GM23338 (cell line): ENCODE results near the gene PAM16. TPM values are rescaled to one million over a fixed set of nuclear protein-coding genes. Genes with fewer than 3 reads are reported as not detected.
A peak's percentile ranks its signal among the peaks of the same experiment; 100 is the strongest.

Experiments used
- ATAC-seq: fragments of 200-7000 bp; cut with Tn5 transposase; 3 replicates; pipeline ENCODE4 v1.9.1; 2020
- DNase-seq: peaks from one replicate; pipeline ENCODE4 v3.0.0-alpha.2; 2015; ENCODE audit warnings: low spot score
- H2AFZ ChIP-seq: fragments of 200-600 bp; sonication (generic); 2 replicates; pipeline ENCODE4 v1.8.0; 2016; ENCODE audit warnings: antibody characterized with exemption, mild to moderate bottlenecking, moderate library complexity
- H3F3A ChIP-seq: fragments of 200-600 bp; sonication (generic); replicated peaks from 2 replicates; pipeline ENCODE4 v1.8.0; 2017; ENCODE audit warnings: antibody characterized with exemption, mixed run types, low read depth
- H3K27ac ChIP-seq: fragments of 200-600 bp; sonication (generic); 2 replicates; pipeline ENCODE4 v1.6.1; 2016; ENCODE audit warnings: low read depth
- H3K27me3 ChIP-seq: fragments of 200-600 bp; sonication (generic); 2 replicates; pipeline ENCODE4 v1.8.0; 2016; ENCODE audit warnings: mild to moderate bottlenecking, mixed run types, moderate library complexity; ENCODE audit not compliant: insufficient read depth
- H3K36me3 ChIP-seq: fragments of 200-600 bp; sonication (generic); 2 replicates; pipeline ENCODE4 v1.8.0; 2016; ENCODE audit warnings: mild to moderate bottlenecking; ENCODE audit not compliant: insufficient read depth
- H3K4me1 ChIP-seq: fragments of 200-600 bp; sonication (generic); 2 replicates; pipeline ENCODE4 v1.8.0; 2016; ENCODE audit warnings: mild to moderate bottlenecking, moderate library complexity; ENCODE audit not compliant: insufficient read depth
- H3K4me2 ChIP-seq: fragments of 200-600 bp; sonication (generic); 2 replicates; pipeline ENCODE4 v1.7.1; 2017; ENCODE audit warnings: mixed run types
- H3K4me3 ChIP-seq: fragments of 200-600 bp; sonication (generic); 2 replicates; pipeline ENCODE4 v1.6.1; 2016; ENCODE audit warnings: mixed run types
- H3K79me2 ChIP-seq: fragments of 200-600 bp; sonication (generic); replicated peaks from 2 replicates; pipeline ENCODE4 v1.8.0; 2017; ENCODE audit warnings: mild to moderate bottlenecking; ENCODE audit not compliant: insufficient read depth
- H3K9me2 ChIP-seq: fragments of 200-600 bp; sonication (generic); 2 replicates; pipeline ENCODE4 v1.8.0; 2017; ENCODE audit not compliant: insufficient read depth
- H4K20me1 ChIP-seq: fragments of 200-600 bp; sonication (generic); replicated peaks from 2 replicates; pipeline ENCODE4 v1.8.0; 2017; ENCODE audit warnings: mild to moderate bottlenecking; ENCODE audit not compliant: insufficient read depth
- H3K27ac Mint-ChIP-seq: 2 replicates; pipeline ENCODE4 v1.8.0; 2020; ENCODE audit warnings: inconsistent platforms, mild to moderate bottlenecking, moderate library complexity, mixed read lengths
- H3K27me3 Mint-ChIP-seq: 3 replicates; pipeline ENCODE4 v1.8.0; 2022; ENCODE audit warnings: low read depth, mild to moderate bottlenecking, moderate library complexity, mixed read lengths, inconsistent platforms; ENCODE audit not compliant: insufficient read depth, poor library complexity
- H3K36me3 Mint-ChIP-seq: 3 replicates; pipeline ENCODE4 v1.8.0; 2021; ENCODE audit warnings: low read depth, mild to moderate bottlenecking, inconsistent platforms, moderate library complexity, mixed read lengths
- H3K4me1 Mint-ChIP-seq: 3 replicates; pipeline ENCODE4 v1.8.0; 2020; ENCODE audit warnings: mild to moderate bottlenecking, inconsistent platforms, mixed read lengths
- H3K4me3 Mint-ChIP-seq: 3 replicates; pipeline ENCODE4 v1.8.0; 2021; ENCODE audit warnings: moderate library complexity, mild to moderate bottlenecking, inconsistent platforms, mixed read lengths
- H3K9me3 Mint-ChIP-seq: 3 replicates; pipeline ENCODE4 v1.8.0; 2020; ENCODE audit warnings: moderate library complexity, mild to moderate bottlenecking, inconsistent platforms, mixed read lengths
- CREB1 ChIP-seq: fragments of 250-450 bp; sonication (Bioruptor Pico); IDR thresholded peaks from 2 replicates; pipeline ENCODE4 v1.5.0; 2020; ENCODE audit warnings: low read depth, mild to moderate bottlenecking, moderate library complexity
- CTCF ChIP-seq, 2 experiments: fragments of 200-600 bp in 1 of 2; sonication (generic) in 1 of 2; conservative IDR thresholded peaks; 2 replicates each; pipeline versions ENCODE4 v1.5.1 to v1.6.1; 2016 to 2017; ENCODE audit warnings: antibody characterized with exemption in 2 of 2, low read depth in 2 of 2, mild to moderate bottlenecking in 2 of 2, moderate library complexity in 1 of 2
- EZH2 ChIP-seq: fragments of 200-600 bp; sonication (generic); IDR thresholded peaks from one replicate; pipeline ENCODE4 v1.8.0; 2017; ENCODE audit warnings: antibody characterized with exemption, mild to moderate bottlenecking, low read depth; ENCODE audit not compliant: unreplicated experiment
- EZH2phosphoT487 ChIP-seq: fragments of 200-600 bp; sonication (generic); IDR thresholded peaks from one replicate; pipeline ENCODE4 v1.8.1; 2018; ENCODE audit warnings: antibody characterized with exemption; ENCODE audit not compliant: unreplicated experiment
- JUNB ChIP-seq: IDR thresholded peaks from one replicate; pipeline ENCODE4 v1.6.1; 2016; ENCODE audit warnings: antibody characterized with exemption; ENCODE audit not compliant: unreplicated experiment
- NANOG ChIP-seq: IDR thresholded peaks from 2 replicates; pipeline ENCODE4 v1.6.1; 2016; ENCODE audit warnings: antibody characterized with exemption, borderline replicate concordance
- POLR2AphosphoS5 ChIP-seq: IDR thresholded peaks from 2 replicates; pipeline ENCODE4 v1.6.1; 2016; ENCODE audit warnings: antibody characterized with exemption, low read depth
- REST ChIP-seq: IDR thresholded peaks from one replicate; pipeline ENCODE4 v1.6.1; 2018; ENCODE audit warnings: antibody characterized with exemption; ENCODE audit not compliant: unreplicated experiment
- STAT1 ChIP-seq: IDR thresholded peaks from one replicate; pipeline ENCODE4 v1.6.1; 2016; ENCODE audit warnings: antibody characterized with exemption; ENCODE audit not compliant: unreplicated experiment
- ZNF114 ChIP-seq: fragments of 250-450 bp; sonication (Bioruptor Pico); IDR thresholded peaks from 2 replicates; pipeline ENCODE4 v1.5.0; 2020; ENCODE audit warnings: mild to moderate bottlenecking, moderate library complexity
- ZNF331 ChIP-seq: fragments of 250-450 bp; sonication (Bioruptor Pico); IDR thresholded peaks from 2 replicates; pipeline ENCODE4 v1.5.0; 2020; ENCODE audit warnings: low read depth, mild to moderate bottlenecking, moderate library complexity
- ZNF462 ChIP-seq: fragments of 250-450 bp; sonication (Bioruptor Pico); IDR thresholded peaks from 2 replicates; pipeline ENCODE4 v1.5.0; 2020; ENCODE audit warnings: mild to moderate bottlenecking, moderate library complexity
- polyA plus RNA-seq: library from polyadenylated mRNA; unstranded; fragments of >200 nt; fragmentation: Nextera tagmentation; extraction: Ambion mirVana; gene quantifications from 2 replicates; pipeline ENCODE4 v1.2.1, GENCODE V29; 2016
- total RNA-seq: library from RNA; depleted of rRNA; stranded (reverse); fragments of >200 nt; shearing (Covaris generic); gene quantifications from 2 replicates; pipeline ENCODE4 v1.2.3, GENCODE V29; 2014

PAM16 gene
- total and polyA plus RNA-seq, 2 experiments from 2014 or later: 84.1 to 283 TPM

GRCh38 chr16:4361033-4361943 is 10.2 kb upstream of the PAM16 start (continued):
- TF ChIP-seq EZH2 (no peak), NANOG (no peak), ZNF114 (CRISPR knock-in tag) (no peak), CREB1 (no peak), EZH2phosphoT487 (no peak)

GRCh38 chr16:4360538-4361021 is 9.5 kb upstream of the PAM16 start:
- no peaks in the 10 kb centered on the region for H3K79me2 ChIP-seq
- H3K4me2 ChIP-seq: no peak overlapping the region
- Mint-ChIP-seq H3K27ac (no peak overlapping the region), H3K27me3 (peaks cover 6% of the 10 kb centered on the region), H3K36me3 (no peaks in the 10 kb centered on the region), H3K4me1 (no peaks in the 10 kb centered on the region; the same call in 1 of the 3 replicates), H3K4me3 (no peak overlapping the region), H3K9me3 (no peaks in the 10 kb centered on the region)
- H3K4me1 ChIP-seq: no peaks in the 10 kb centered on the region
- no peak overlapping the region for H3K27ac ChIP-seq
- H3K9me2 ChIP-seq: no peaks in the 10 kb centered on the region
- no peak for DNase-seq
- H3K4me3 ChIP-seq: no peak overlapping the region
- no peaks in the 10 kb centered on the region for H3K36me3 ChIP-seq
- H2AFZ ChIP-seq: no peak overlapping the region
- no peaks in the 10 kb centered on the region for H4K20me1 ChIP-seq
- peak; percentile 69 for ATAC-seq
- H3K27me3 ChIP-seq: no peaks in the 10 kb centered on the region
- H3F3A ChIP-seq: 0 out of 2 replicates have a peak, but pooled peaks cover 4% of the 10 kb centered on the region
- no peak for TF ChIP-seq REST
- no peak for TF ChIP-seq NANOG
- TF ChIP-seq STAT1: no peak
- no peak for TF ChIP-seq ZNF331 (CRISPR knock-in tag)
- TF ChIP-seq JUNB: no peak
- no peak for TF ChIP-seq EZH2phosphoT487
- no peak for TF ChIP-seq POLR2AphosphoS5
- no peak for TF ChIP-seq ZNF462 (CRISPR knock-in tag)
- no peak for TF ChIP-seq CTCF (conservative IDR thresholded peaks at IDR 0.05; ENCODE audit: low read depth in 2 of 2)
- no peak for TF ChIP-seq ZNF114 (CRISPR knock-in tag)
- no peak for TF ChIP-seq EZH2
